Measurements from ENCODE around the gene KIAA1755. TPM values are rescaled to one million over a fixed set of nuclear protein-coding genes. Genes with fewer than 3 reads are reported as not detected.
A peak's percentile ranks its signal among the peaks of the same experiment; 100 is the strongest.

Gene KIAA1755
- total RNA-seq, 1 donor from 2014 or later: 1.1 TPM

DNA sequence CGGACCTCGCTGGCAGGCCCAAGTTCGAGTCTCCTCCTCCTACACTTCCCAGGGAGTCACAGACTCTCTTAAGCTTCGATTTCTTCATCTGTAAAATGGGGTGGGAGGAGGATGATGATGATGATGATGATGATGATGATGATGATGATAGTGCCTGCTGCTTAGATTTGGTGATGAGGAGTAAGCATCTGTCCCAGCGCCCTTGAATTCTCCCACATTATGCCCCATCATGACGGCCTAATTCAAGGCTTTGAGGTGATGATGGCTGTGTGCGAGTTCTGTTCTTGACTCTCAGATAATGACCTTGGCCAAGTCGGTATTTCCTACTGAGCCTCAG lies 487 bp upstream of the KIAA1755 start:
- no peaks in the 10 kb centered on the region for H4K20me1 ChIP-seq (ENCODE audit: insufficient read depth, low read length)
- H3K4me1 ChIP-seq (ENCODE audit: insufficient read depth, low read length): peaks cover 31% of the 10 kb centered on the region
- Mint-ChIP-seq H3K27ac (ENCODE audit: unreplicated experiment) (peak overlapping the region; percentile 29), H3K4me3 (ENCODE audit: unreplicated experiment) (peak overlapping the region; percentile 69), H3K4me1 (ENCODE audit: low read depth, unreplicated experiment) (peaks cover 6% of the 10 kb centered on the region), H3K27me3 (ENCODE audit: low read depth, unreplicated experiment) (peaks cover 27% of the 10 kb centered on the region), H3K9me3 (ENCODE audit: unreplicated experiment) (peaks cover 4% of the 10 kb centered on the region), H3K36me3 (ENCODE audit: low read depth, unreplicated experiment) (no peaks in the 10 kb centered on the region)
- no peaks in the 10 kb centered on the region for H3K9me3 ChIP-seq (ENCODE audit: insufficient read depth, low read depth, low read length)
- peak overlapping the region; percentile 91 for H3K4me2 ChIP-seq (ENCODE audit: low read length)
- FAIRE-seq: no peak
- H3K27ac ChIP-seq (ENCODE audit: low read depth, low read length): peak overlapping the region; percentile 43
- H3K79me2 ChIP-seq (ENCODE audit: insufficient read depth, low read length): peaks cover 43% of the 10 kb centered on the region
- H2AFZ ChIP-seq (ENCODE audit: low read depth, low read length): peak overlapping the region; percentile 58
- peak overlapping the region; percentile 73 for H3K9ac ChIP-seq (ENCODE audit: low read length)
- H3K27me3 ChIP-seq (ENCODE audit: insufficient read depth, low read length): no peaks in the 10 kb centered on the region
- DNase-seq (ENCODE audit: low read depth): no peak
- no peaks in the 10 kb centered on the region for H3K36me3 ChIP-seq (ENCODE audit: insufficient read depth, low read length)
- peak overlapping the region; percentile 47 for H3K4me3 ChIP-seq (ENCODE audit: insufficient read depth, low read depth, low read length)
- TF ChIP-seq, protein P1, sequence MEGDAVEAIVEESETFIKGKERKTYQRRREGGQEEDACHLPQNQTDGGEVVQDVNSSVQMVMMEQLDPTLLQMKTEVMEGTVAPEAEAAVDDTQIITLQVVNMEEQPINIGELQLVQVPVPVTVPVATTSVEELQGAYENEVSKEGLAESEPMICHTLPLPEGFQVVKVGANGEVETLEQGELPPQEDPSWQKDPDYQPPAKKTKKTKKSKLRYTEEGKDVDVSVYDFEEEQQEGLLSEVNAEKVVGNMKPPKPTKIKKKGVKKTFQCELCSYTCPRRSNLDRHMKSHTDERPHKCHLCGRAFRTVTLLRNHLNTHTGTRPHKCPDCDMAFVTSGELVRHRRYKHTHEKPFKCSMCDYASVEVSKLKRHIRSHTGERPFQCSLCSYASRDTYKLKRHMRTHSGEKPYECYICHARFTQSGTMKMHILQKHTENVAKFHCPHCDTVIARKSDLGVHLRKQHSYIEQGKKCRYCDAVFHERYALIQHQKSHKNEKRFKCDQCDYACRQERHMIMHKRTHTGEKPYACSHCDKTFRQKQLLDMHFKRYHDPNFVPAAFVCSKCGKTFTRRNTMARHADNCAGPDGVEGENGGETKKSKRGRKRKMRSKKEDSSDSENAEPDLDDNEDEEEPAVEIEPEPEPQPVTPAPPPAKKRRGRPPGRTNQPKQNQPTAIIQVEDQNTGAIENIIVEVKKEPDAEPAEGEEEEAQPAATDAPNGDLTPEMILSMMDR (IDR thresholded peaks at IDR 0.05; ENCODE audit: insufficient read depth, low read depth, low read length): no peak
- TF ChIP-seq EZH2 (IDR thresholded peaks at IDR 0.05; ENCODE audit: insufficient read depth, low read length): no peak

DNA sequence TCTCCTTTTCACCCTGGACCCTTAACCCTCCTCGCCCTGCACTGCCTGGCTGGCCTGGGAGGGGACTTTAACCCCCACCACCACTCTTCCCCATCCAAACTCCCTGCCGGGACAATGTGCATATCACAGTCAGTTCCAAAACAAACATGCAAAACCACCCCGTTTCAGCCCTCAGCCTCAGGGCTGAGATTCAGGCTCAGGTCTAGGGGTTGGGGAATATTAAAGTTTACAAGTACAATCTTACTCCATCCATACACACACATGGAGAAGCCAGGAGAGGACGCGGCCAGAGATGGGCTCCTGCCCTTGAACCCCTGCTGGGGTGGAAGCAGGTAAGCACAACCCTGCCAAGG lies 534 bp downstream of the KIAA1755 start:
- H3K4me1 Mint-ChIP-seq (ENCODE audit: low read depth, unreplicated experiment): peaks cover 13% of the 10 kb centered on the region
- Histone ChIP-seq H3K9ac (ENCODE audit: low read length) (peak overlapping the region; percentile 90), H3K79me2 (ENCODE audit: insufficient read depth, low read length) (peaks cover 45% of the 10 kb centered on the region), H3K9me3 (ENCODE audit: insufficient read depth, low read depth, low read length) (no peaks in the 10 kb centered on the region), H3K27ac (ENCODE audit: low read depth, low read length) (peak overlapping the region; percentile 82), H3K4me3 (ENCODE audit: insufficient read depth, low read depth, low read length) (peak overlapping the region; percentile 63), H3K4me2 (ENCODE audit: low read length) (peak overlapping the region; percentile 91), H3K4me1 (ENCODE audit: insufficient read depth, low read length) (peaks cover 40% of the 10 kb centered on the region), H3K36me3 (ENCODE audit: insufficient read depth, low read length) (no peaks in the 10 kb centered on the region), H4K20me1 (ENCODE audit: insufficient read depth, low read length) (no peaks in the 10 kb centered on the region), H3K27me3 (ENCODE audit: insufficient read depth, low read length) (no peaks in the 10 kb centered on the region), H2AFZ (ENCODE audit: low read depth, low read length) (peak overlapping the region; percentile 78)
- DNase-seq (ENCODE audit: low read depth) (peak; percentile 32), FAIRE-seq (no peak)
- no peak overlapping the region for H3K27ac Mint-ChIP-seq (ENCODE audit: unreplicated experiment)
- peaks cover 27% of the 10 kb centered on the region for H3K27me3 Mint-ChIP-seq (ENCODE audit: low read depth, unreplicated experiment)
- peaks cover 6% of the 10 kb centered on the region for H3K9me3 Mint-ChIP-seq (ENCODE audit: unreplicated experiment)
- TF ChIP-seq, protein P1 (IDR thresholded peaks at IDR 0.05; ENCODE audit: insufficient read depth, low read depth, low read length): no peak
- no peak for TF ChIP-seq EZH2 (IDR thresholded peaks at IDR 0.05; ENCODE audit: insufficient read depth, low read length)
- no peaks in the 10 kb centered on the region for H3K36me3 Mint-ChIP-seq (ENCODE audit: low read depth, unreplicated experiment)
- peak overlapping the region; percentile 45 for H3K4me3 Mint-ChIP-seq (ENCODE audit: unreplicated experiment)

DNA sequence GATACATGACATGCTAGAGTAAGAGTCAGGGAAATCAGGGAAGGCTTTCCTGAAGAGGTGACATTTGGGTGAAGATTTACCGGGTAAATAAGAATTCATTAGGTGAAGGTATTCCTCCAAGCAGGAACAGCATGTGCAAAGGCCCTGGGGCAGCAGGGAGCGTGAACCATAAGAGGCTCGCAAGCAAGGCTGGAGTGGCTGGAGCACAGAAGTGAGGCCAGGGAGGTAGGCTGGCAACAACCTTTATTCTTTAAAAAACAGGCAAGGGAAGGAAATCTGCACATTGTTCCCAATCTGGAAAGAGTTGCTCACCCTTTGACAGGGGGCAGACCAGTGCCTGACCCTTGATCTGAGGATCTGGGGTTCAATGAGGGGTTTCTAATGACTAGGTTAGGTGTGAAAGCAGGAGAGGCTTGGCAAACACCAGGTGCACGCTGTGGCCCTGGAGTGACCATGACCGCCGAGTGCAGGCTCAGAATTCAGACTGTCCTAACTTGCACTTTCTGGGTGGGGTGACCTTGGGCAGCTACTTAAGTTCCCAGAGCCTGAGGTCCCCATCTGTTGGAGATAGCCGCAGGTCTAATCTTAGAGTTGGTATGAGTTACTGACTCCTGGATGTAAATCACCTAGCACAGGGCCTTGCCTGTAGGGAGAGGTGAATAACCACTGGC lies 1.9 kb downstream of the KIAA1755 start:
- H3K27me3 ChIP-seq (ENCODE audit: insufficient read depth, low read length): no peaks in the 10 kb centered on the region
- H2AFZ ChIP-seq (ENCODE audit: low read depth, low read length): no peak overlapping the region
- no peaks in the 10 kb centered on the region for H4K20me1 ChIP-seq (ENCODE audit: insufficient read depth, low read length)
- peak overlapping the region; percentile 91 for H3K4me2 ChIP-seq (ENCODE audit: low read length)
- peak overlapping the region; percentile 63 for H3K4me3 ChIP-seq (ENCODE audit: insufficient read depth, low read depth, low read length)
- H3K9me3 ChIP-seq (ENCODE audit: insufficient read depth, low read depth, low read length): no peaks in the 10 kb centered on the region
- H3K36me3 ChIP-seq (ENCODE audit: insufficient read depth, low read length): no peaks in the 10 kb centered on the region
- H3K4me3 Mint-ChIP-seq (ENCODE audit: unreplicated experiment): no peak overlapping the region
- DNase-seq (ENCODE audit: low read depth): no peak
- H3K36me3 Mint-ChIP-seq (ENCODE audit: low read depth, unreplicated experiment): no peaks in the 10 kb centered on the region
- H3K79me2 ChIP-seq (ENCODE audit: insufficient read depth, low read length): peaks cover 51% of the 10 kb centered on the region
- H3K27ac Mint-ChIP-seq (ENCODE audit: unreplicated experiment): no peak overlapping the region
- peaks cover 24% of the 10 kb centered on the region for H3K27me3 Mint-ChIP-seq (ENCODE audit: low read depth, unreplicated experiment)
- peak overlapping the region; percentile 90 for H3K9ac ChIP-seq (ENCODE audit: low read length)
- TF ChIP-seq, protein P1 (IDR thresholded peaks at IDR 0.05; ENCODE audit: insufficient read depth, low read depth, low read length): no peak
- no peak for TF ChIP-seq EZH2 (IDR thresholded peaks at IDR 0.05; ENCODE audit: insufficient read depth, low read length)
- peaks cover 13% of the 10 kb centered on the region for H3K4me1 Mint-ChIP-seq (ENCODE audit: low read depth, unreplicated experiment)
- no peak for FAIRE-seq
- peaks cover 6% of the 10 kb centered on the region for H3K9me3 Mint-ChIP-seq (ENCODE audit: unreplicated experiment)
- peak overlapping the region; percentile 25 for H3K27ac ChIP-seq (ENCODE audit: low read depth, low read length)
- peaks cover 40% of the 10 kb centered on the region for H3K4me1 ChIP-seq (ENCODE audit: insufficient read depth, low read length)

All from astrocyte (in vitro differentiated cells and primary cell).